GM12878 (cell line): ENCODE data around the gene AIG1.

Experiments
- CTCF ChIP-seq, 3 experiments: IDR thresholded peaks in 2 of 3; conservative IDR thresholded peaks in 1 of 3; 2 replicates each; pipeline ENCODE4 v1.5.1; 2011; ENCODE audit warnings: low read depth in 3 of 3, low read length in 3 of 3, mild to moderate bottlenecking in 3 of 3, control low read depth in 2 of 3, moderate library complexity in 2 of 3, inconsistent platforms in 1 of 3, mixed read lengths in 1 of 3; ENCODE audit not compliant: control insufficient read depth in 2 of 3, insufficient read depth in 1 of 3; ENCODE audit errors: extremely low read depth in 1 of 3
- EZH2 ChIP-seq: IDR thresholded peaks from 2 replicates; pipeline ENCODE4 v1.6.1; 2012; ENCODE audit warnings: low read depth, mild to moderate bottlenecking, control low read depth, inconsistent platforms, low read length, borderline replicate concordance; ENCODE audit not compliant: control insufficient read depth
- GABPA ChIP-seq: IDR thresholded peaks from 2 replicates; pipeline ENCODE4 v1.6.1; 2014; ENCODE audit warnings: antibody characterized with exemption, low read depth, mild to moderate bottlenecking, inconsistent platforms
- JUNB ChIP-seq: IDR thresholded peaks from 2 replicates; pipeline ENCODE4 v1.6.1; 2016; ENCODE audit warnings: antibody characterized with exemption, mild to moderate bottlenecking
- MYB ChIP-seq: fragments of 150-350 bp; IDR thresholded peaks from 2 replicates; pipeline ENCODE4 v1.6.1; 2014; ENCODE audit warnings: mild to moderate bottlenecking, low read depth, low read length, borderline replicate concordance

GRCh38 chr6:143159001-143159400 lies 98.3 kb downstream of the AIG1 start:
- TF ChIP-seq GABPA (no peak), JUNB (no peak), EZH2 (no peak), CTCF (IDR thresholded peaks at IDR 0.05 in 2 of 3, conservative IDR thresholded peaks at IDR 0.05 in 1 of 3; ENCODE audit: control insufficient read depth in 2 of 3, extremely low read depth in 1 of 3, insufficient read depth in 1 of 3, low read depth in 3 of 3, low read length in 3 of 3) (no peak), MYB (no peak)
